Stimulated activated naive CD8-positive, alpha-beta T cell treated with anti-CD3 and anti-CD28 coated beads, Interleukin-15, amount 100 ng/mL, for 72 hours (primary cell): ENCODE measurements around the gene OR5L1.

ENCODE experiments used
- ATAC-seq: fragments of 150-1000 bp; cut with Tn5 transposase; 2 replicates; pipeline ENCODE4 v1.10.0; 2021; ENCODE audit warnings: mild to moderate bottlenecking, moderate library complexity
- DNase-seq, 2 donors: peaks; one replicate each; pipeline ENCODE4 v3.0.0; 2021 to 2022
- H3K27ac Mint-ChIP-seq, 2 donors: one replicate each; pipeline ENCODE4 v1.8.0; 2022; ENCODE audit warnings: mild to moderate bottlenecking in 2 of 2, mixed read lengths in 2 of 2, moderate library complexity in 2 of 2
- H3K27me3 Mint-ChIP-seq: one replicate; pipeline ENCODE4 v1.8.0; 2022; ENCODE audit warnings: mixed read lengths
- H3K4me1 Mint-ChIP-seq: one replicate; pipeline ENCODE4 v1.8.0; 2022; ENCODE audit warnings: mild to moderate bottlenecking, mixed read lengths
- H3K4me3 Mint-ChIP-seq, 2 donors: one replicate each; pipeline ENCODE4 v1.8.0; 2022; ENCODE audit warnings: mild to moderate bottlenecking in 2 of 2, mixed read lengths in 2 of 2, moderate library complexity in 1 of 2
- H3K9me3 Mint-ChIP-seq, 2 donors: one replicate each; pipeline ENCODE4 v1.8.0; 2022; ENCODE audit warnings: mixed read lengths in 2 of 2

OR5L1 gene

DNA sequence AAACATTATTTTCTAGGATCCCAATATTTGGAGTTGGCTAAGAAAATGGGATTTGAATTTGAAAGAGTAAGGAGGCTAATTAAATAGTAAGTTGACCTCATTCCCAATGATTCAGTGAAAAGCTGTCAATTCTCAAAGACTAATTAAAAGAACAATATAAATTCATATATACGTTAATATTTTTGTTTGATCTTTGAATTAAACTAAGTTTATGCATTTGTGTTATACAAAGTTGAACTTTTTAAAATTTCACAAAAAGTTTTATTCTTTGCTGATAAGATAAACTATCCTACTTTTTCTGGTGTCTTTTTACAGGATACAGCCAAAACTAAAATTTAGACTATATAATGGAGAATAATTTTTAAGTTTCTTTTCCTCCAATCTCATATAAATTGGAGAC, at the start of gene OR5L1:
Gene OR5L1 (plus strand): TSS at position 301 of the 400 bp plus-strand sequence. CDS start 100 bp downstream, outside the sequence.
- ATAC-seq (no peak), DNase-seq (no peak)
- no peak within 1 kb of the TSS for H3K4me3 Mint-ChIP-seq
- no peaks in the 10 kb centered on the region for H3K4me1 Mint-ChIP-seq
- peaks cover 17 to 35% of the 10 kb centered on the region in 2 donors for H3K9me3 Mint-ChIP-seq
- no peak within 1 kb of the TSS for H3K27ac Mint-ChIP-seq
- H3K27me3 Mint-ChIP-seq: no peaks in the 10 kb centered on the region

DNA sequence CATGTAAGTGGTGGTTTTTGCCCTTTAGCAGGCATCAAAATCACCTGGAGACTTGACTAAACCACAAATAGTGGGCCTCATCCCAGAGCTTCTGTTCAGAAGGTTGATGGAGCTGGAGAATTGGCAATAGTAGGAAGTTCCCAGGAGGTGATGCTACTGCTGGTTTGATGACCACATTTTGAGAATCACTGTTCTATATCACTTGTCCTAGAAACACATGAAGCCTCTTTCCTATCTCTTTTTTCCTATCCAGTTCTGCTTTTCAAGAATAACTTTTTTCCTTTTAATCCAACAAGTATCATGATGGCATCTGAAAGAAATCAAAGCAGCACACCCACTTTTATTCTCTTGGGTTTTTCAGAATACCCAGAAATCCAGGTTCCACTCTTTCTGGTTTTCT, 38.0 kb upstream of the OR5L1 start, which contains the start of gene OR5D13:
Gene OR5D13 (plus strand): TSS at position 301 of the 400 bp plus-strand sequence. CDS start 0 bp downstream, at position 301.
- no peaks in the 10 kb centered on the region for H3K27me3 Mint-ChIP-seq
- no peak for ATAC-seq

DNA sequence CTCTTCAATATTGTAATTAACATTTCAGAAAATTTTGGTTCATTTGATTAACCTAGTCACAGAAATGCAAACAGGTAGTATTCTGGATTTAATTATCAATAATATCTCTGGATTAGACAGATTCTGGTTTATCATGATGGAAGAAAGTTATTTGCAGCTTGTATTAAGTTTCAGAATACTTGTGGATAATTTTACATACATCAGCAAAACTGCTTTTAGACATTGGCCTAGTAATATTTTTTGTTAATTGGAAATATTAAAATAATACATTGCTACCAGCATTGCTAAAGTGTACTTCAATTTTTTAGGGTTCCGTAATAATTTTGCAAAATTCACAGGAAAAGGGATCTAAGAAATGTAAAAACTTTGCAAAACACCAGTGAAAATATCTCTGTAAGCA, 19.6 kb upstream of the OR5L1 start:
- H3K27ac Mint-ChIP-seq: no peak overlapping the region
- no peak for DNase-seq
- H3K27me3 Mint-ChIP-seq: no peaks in the 10 kb centered on the region
- ATAC-seq: no peak
- no peaks in the 10 kb centered on the region for H3K4me1 Mint-ChIP-seq
- H3K9me3 Mint-ChIP-seq: peaks cover 20 to 25% of the 10 kb centered on the region in 2 donors
- H3K4me3 Mint-ChIP-seq: no peak overlapping the region

More for the DNA sequence above, 38.0 kb upstream of the OR5L1 start, which contains the start of gene OR5D13:
- H3K27ac Mint-ChIP-seq: peak within 1 kb of the TSS in 1 of 2 donors; percentile 13
- H3K9me3 Mint-ChIP-seq: peaks cover 11% of the 10 kb centered on the region in 2 donors
- no peak within 1 kb of the TSS for H3K4me3 Mint-ChIP-seq
- DNase-seq: no peak
- no peaks in the 10 kb centered on the region for H3K4me1 Mint-ChIP-seq

DNA sequence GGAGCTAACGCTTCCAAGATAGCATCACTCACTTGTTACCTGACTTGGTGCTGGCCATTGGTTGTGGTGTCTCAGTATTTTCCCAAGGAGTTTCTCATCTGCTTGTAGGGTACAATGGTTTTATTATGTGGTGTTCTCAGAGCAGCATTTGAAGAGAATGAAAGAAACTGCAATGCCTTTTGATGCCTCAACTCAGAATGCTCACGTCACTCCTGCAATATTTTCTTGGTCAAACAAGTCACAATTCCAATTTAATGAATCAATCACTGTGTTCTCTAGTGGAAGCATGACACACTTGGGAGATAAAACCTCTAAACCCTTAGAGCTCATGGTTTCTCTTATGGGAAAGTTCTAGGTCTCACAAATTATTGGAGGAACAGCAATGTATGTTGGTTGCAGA, 17.8 kb upstream of the OR5L1 start:
- no peaks in the 10 kb centered on the region for H3K27me3 Mint-ChIP-seq
- ATAC-seq (no peak), DNase-seq (no peak)
- H3K4me3 Mint-ChIP-seq: no peak overlapping the region
- H3K27ac Mint-ChIP-seq: no peak overlapping the region
- H3K9me3 Mint-ChIP-seq: peaks cover 12 to 13% of the 10 kb centered on the region in 2 donors
- H3K4me1 Mint-ChIP-seq: no peaks in the 10 kb centered on the region

DNA sequence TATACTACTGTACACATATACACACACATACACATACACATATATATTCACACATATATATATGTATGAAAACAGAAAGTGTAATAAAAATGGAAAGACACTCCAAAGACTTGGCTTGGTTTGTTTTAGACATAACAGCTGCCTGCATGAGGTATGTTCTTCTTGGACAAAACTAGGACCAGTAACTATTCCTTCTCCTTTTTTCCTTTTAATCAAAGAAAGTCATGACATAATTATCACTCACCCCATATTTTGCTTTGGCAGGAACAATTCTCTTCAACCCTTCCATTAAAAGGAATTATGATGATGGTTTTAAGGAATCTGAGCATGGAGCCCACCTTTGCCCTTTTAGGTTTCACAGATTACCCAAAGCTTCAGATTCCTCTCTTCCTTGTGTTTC, 15.9 kb upstream of the OR5L1 start, which contains the start of gene OR5D14:
Gene OR5D14 (plus strand): TSS at position 301 of the 400 bp plus-strand sequence. CDS start 0 bp downstream, at position 301.
- H3K4me3 Mint-ChIP-seq: no peak within 1 kb of the TSS
- H3K9me3 Mint-ChIP-seq: peaks cover 17 to 20% of the 10 kb centered on the region in 2 donors
- no peaks in the 10 kb centered on the region for H3K27me3 Mint-ChIP-seq
- no peaks in the 10 kb centered on the region for H3K4me1 Mint-ChIP-seq
- no peak for ATAC-seq
- no peak within 1 kb of the TSS for H3K27ac Mint-ChIP-seq
- DNase-seq: no peak

DNA sequence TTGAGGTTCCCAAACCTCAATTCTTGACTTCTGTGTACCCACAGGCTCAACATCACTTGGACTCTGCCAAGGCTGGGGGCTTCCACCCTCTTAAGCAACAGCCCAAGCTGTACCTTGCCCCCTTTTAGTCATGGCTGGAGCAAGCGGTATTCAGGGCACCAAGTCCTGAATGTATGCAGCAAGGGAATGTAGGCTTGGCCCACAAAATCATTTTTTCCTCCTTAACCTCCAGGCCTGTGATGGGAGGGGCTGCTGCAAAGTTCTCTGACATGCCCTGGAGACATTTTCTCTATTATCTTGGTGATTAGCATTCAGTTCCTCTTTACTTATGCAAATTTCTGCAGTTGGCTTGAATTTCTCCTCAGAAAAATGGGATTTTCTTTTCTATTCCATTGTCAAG, 4.9 kb upstream of the OR5L1 start:
- ATAC-seq (no peak), DNase-seq (no peak)
- peaks cover 32 to 35% of the 10 kb centered on the region in 2 donors for H3K9me3 Mint-ChIP-seq
- no peaks in the 10 kb centered on the region for H3K4me1 Mint-ChIP-seq
- H3K27ac Mint-ChIP-seq: no peak overlapping the region
- no peaks in the 10 kb centered on the region for H3K27me3 Mint-ChIP-seq
- H3K4me3 Mint-ChIP-seq: no peak overlapping the region

DNA sequence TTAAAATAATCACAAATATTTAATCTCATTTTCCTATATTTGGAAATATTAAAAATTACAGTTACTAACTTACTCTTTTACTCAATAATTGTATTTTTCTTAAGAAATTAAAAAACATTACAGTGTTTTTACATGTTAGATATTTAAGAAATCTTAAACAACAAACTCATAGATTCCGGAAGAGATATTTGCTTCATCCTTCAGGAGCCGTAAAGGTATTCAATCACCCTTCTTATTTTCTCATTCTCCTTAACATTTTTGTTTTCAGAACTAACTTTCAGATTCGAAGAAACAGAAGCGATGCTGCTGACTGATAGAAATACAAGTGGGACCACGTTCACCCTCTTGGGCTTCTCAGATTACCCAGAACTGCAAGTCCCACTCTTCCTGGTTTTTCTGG, 8.2 kb downstream of the OR5L1 start, which contains the start of gene OR5D18:
Gene OR5D18 (plus strand): TSS at position 301 of the 400 bp plus-strand sequence. CDS start 0 bp downstream, at position 301.
- Mint-ChIP-seq H3K4me3 (no peak within 1 kb of the TSS), H3K4me1 (no peaks in the 10 kb centered on the region), H3K9me3 (peaks cover 9 to 31% of the 10 kb centered on the region in 2 donors), H3K27ac (no peak within 1 kb of the TSS), H3K27me3 (no peaks in the 10 kb centered on the region)
- DNase-seq: no peak
- ATAC-seq: no peak

DNA sequence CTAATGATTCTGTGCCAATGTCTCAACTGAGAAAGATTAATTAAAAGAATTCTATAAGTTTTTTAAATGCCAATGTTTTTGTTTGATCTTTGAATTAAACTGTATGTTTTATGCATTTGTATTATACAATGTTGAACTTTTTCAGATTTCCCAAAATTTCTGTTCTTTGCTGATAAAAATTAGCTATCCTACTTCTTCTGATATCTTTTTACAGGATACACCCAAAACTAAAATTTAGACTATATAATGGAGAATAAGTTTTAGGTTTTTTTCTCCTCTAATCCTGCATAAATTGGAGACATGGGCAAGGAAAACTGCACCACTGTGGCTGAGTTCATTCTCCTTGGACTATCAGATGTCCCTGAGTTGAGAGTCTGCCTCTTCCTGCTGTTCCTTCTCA, 15.8 kb downstream of the OR5L1 start, which contains the start of gene OR5L2:
Gene OR5L2 (plus strand): TSS at position 301 of the 400 bp plus-strand sequence. CDS start 0 bp downstream, at position 301.
- Mint-ChIP-seq H3K27ac (no peak within 1 kb of the TSS), H3K9me3 (peaks cover 9 to 25% of the 10 kb centered on the region in 2 donors), H3K4me3 (no peak within 1 kb of the TSS), H3K27me3 (no peaks in the 10 kb centered on the region), H3K4me1 (no peaks in the 10 kb centered on the region)
- no peak for DNase-seq
- ATAC-seq: no peak

DNA sequence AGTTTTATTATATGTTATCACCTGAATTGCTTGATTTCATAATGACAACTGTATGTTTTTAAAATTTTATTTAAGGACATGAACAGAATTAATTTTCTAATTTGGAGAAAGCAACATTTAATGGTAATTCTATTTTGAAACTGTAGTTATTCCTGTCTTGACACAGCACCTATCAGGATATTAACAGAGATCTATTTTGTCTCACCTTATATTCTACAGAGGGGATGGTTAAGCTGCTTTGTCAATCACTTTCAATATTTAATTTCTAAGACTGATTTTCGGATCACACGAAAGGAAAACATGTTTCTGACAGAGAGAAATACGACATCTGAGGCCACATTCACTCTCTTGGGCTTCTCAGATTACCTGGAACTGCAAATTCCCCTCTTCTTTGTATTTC, 27.3 kb downstream of the OR5L1 start, which contains the start of gene OR5D16:
Gene OR5D16 (plus strand): TSS at position 301 of the 400 bp plus-strand sequence. CDS start 0 bp downstream, at position 301.
- H3K27me3 Mint-ChIP-seq: no peaks in the 10 kb centered on the region
- no peak within 1 kb of the TSS for H3K27ac Mint-ChIP-seq
- ATAC-seq (no peak), DNase-seq (no peak)
- peaks cover 9 to 21% of the 10 kb centered on the region in 2 donors for H3K9me3 Mint-ChIP-seq
- H3K4me3 Mint-ChIP-seq: no peak within 1 kb of the TSS
- no peaks in the 10 kb centered on the region for H3K4me1 Mint-ChIP-seq

DNA sequence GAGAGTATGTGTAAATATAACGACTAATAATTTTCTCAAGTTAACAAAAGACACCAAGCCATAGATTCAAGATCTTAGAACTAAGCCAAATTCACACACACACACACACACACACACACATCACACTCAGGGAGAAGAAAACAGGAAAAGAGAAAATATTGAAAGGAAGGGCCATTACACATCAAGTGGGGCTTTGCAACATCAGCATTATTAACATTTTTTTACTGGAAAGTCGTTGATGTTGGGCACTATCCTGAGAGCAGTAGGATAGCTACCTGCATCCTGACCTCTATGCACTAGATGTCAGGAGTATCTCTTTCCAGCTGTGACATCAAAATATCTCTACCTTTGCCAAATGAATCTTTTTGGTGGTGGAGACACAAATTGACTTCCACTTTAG, 36.3 kb downstream of the OR5L1 start:
- no peak overlapping the region for H3K27ac Mint-ChIP-seq
- no peaks in the 10 kb centered on the region for H3K4me1 Mint-ChIP-seq
- no peaks in the 10 kb centered on the region for H3K27me3 Mint-ChIP-seq
- no peaks in the 10 kb centered on the region for H3K9me3 Mint-ChIP-seq
- ATAC-seq (no peak), DNase-seq (no peak)
- no peak overlapping the region for H3K4me3 Mint-ChIP-seq

DNA sequence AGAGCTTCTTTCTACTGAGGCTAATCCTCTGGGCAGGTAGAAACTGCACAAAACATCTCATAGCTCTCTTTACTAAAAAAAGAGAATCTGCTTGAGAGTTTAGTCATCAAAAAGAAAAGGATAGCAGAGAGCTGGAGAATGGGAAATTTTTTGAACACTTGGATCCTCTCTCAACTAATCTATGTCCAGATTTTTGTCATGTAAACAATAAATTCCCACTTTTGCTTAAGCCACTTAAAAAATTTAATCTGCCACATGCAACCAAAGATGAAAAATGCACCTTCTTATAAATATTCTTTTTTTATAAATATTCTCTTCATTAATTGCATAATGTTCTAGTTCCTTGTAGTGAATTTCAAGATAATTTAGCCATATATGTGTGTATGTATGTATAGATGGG, 37.9 kb downstream of the OR5L1 start:
- Mint-ChIP-seq H3K27ac (no peak overlapping the region), H3K27me3 (no peaks in the 10 kb centered on the region), H3K4me1 (no peaks in the 10 kb centered on the region), H3K4me3 (no peak overlapping the region), H3K9me3 (peaks cover 9 to 10% of the 10 kb centered on the region in 2 donors)
- DNase-seq (no peak), ATAC-seq (no peak)

DNA sequence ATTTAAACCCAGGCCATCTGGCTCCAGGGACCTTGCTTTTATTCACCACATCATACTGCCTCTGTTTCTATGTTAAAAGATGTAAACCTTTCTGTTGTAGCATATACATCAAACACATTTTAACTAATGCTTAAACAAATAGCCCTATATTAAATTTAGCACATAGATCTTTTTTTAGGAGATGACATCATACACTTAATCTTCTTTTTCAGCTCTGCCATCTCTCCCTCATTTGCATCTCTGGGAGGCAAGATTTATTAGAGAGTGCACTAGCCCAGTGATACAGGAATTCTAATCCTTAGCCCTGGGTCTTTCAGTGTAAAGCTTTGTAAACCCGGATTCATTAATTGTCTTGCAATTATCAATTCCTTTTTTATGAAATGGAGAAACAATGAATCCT, 41.0 kb downstream of the OR5L1 start:
- no peak overlapping the region for H3K4me3 Mint-ChIP-seq
- H3K9me3 Mint-ChIP-seq: peaks cover 18% of the 10 kb centered on the region in 2 donors
- DNase-seq (no peak), ATAC-seq (no peak)
- H3K27me3 Mint-ChIP-seq: no peaks in the 10 kb centered on the region
- no peaks in the 10 kb centered on the region for H3K4me1 Mint-ChIP-seq
- H3K27ac Mint-ChIP-seq: no peak overlapping the region

DNA sequence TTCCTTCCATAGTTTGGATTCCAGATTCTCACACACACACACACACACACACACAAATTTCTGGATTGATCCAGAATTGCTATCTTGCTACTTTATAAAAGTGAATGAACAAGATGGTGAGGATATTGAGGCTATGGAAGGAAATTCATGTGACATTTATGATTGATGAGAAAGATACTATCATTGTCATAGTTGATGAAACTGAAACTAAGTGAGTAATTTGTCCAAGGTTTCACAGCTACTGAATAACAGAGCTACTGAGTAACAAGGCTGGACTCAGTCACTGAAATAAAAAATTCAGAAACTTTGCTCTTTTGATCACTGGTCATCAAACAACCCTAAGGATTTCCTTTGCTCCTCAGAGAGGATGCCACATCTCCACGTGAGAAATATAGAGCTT, 43.5 kb downstream of the OR5L1 start:
- Mint-ChIP-seq H3K9me3 (peaks cover 18 to 23% of the 10 kb centered on the region in 2 donors), H3K4me1 (no peaks in the 10 kb centered on the region)

More for the DNA sequence above, 43.5 kb downstream of the OR5L1 start:
- no peak for ATAC-seq
- Mint-ChIP-seq H3K4me3 (no peak overlapping the region), H3K27ac (no peak overlapping the region), H3K27me3 (no peaks in the 10 kb centered on the region)
- no peak for DNase-seq
